ENCODE data around the gene FYN.

FYN gene

DNA sequence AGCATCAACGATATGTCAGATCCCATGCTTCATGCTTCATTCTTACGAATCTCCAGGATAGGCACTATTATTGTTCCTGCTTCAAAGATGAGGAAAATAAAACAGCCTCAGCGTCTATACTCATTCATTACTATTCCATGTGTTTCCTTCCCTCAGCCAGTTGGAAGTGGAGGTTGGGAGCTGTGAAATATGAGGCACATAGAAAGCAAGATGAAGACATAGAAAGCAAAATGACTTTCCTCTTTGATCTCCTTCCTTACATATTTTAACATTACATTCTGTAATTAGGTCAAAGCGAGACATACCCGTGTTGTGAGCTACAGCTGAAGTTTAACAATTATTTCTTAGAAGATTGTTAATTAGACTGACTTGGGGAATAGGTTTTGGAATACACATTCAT, 125.4 kb downstream of the FYN start:
- no peak for DNase-seq (ENCODE audit: low read depth)

DNA sequence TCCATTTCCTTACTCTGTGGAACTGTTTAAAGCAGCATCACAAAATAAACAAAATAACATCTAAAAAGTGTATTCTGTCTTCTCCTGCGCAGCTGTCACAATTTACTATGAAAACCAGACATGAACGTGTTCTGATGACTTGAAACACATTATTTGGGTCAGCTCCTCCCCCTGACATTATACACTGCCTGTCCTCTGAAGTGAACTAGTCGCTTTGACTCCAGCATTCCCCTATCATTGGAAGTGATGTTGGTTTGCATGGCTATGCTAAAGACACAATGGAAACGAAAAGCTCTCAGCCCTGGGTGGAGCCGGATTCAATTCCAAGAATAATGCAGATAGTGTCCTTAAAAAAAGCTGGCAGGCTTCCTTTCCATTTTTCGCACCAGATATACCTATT, 125.9 kb downstream of the FYN start:
- no peak for DNase-seq (ENCODE audit: low read depth)

DNA sequence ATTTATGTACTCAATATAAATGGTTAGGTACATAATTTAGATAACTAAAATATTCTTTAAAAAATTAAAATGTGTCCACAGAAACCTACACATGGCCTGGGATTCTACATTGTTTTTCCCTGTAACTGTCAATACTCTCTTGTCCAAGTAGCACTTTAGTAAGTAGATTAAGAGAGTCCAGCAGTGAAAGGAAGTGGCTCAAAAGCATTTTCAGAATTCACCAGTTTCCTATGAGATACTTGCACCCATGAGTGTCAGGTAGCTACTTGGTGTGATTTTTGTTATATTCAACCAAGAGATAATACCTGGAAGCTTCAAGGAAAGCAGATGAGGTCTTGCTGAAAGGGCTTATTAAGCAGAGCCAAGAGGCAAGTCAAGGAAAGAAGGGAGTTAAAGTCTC, 126.3 kb downstream of the FYN start:
- no peak for DNase-seq (ENCODE audit: low read depth)

DNA sequence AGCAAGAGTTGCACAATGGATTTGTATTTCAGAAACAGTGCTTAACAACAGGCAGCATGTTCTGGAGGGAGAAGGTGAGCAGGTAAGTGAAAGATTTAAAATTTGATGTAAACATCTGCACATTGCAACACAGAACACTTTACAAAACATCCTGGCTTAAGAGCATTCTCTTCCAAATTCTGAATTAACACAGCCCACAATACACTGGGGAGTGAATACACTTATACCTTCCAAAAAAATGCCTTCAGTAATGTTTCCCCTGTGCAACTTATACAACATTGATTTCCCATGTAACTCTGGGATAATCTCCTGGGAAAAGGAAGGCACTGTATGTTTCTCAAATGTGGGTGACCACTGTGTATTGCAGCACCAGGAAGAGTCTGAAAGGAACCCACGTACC, 127.6 kb downstream of the FYN start:
- no peak for DNase-seq (ENCODE audit: low read depth)

DNA sequence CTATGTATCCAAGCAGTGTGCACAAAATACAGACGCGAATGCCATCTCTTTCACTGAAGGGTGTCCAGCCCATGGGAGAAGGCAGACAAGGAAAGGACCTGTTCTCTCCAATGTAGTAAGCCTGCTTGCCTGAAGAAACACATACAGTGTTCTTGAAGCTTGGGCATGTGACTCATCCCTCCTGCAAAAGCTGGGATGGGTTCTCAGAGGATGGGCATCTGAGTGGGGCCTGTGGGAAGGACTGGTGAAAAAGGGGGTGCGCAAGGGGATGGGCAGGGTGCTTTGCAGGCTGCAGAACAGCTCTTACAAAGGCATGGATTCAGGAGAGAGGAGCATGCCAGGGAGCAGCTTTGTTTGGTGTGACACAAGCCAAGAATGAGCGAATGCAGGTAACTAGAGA, 128.1 kb downstream of the FYN start:
- no peak for DNase-seq (ENCODE audit: low read depth)

DNA sequence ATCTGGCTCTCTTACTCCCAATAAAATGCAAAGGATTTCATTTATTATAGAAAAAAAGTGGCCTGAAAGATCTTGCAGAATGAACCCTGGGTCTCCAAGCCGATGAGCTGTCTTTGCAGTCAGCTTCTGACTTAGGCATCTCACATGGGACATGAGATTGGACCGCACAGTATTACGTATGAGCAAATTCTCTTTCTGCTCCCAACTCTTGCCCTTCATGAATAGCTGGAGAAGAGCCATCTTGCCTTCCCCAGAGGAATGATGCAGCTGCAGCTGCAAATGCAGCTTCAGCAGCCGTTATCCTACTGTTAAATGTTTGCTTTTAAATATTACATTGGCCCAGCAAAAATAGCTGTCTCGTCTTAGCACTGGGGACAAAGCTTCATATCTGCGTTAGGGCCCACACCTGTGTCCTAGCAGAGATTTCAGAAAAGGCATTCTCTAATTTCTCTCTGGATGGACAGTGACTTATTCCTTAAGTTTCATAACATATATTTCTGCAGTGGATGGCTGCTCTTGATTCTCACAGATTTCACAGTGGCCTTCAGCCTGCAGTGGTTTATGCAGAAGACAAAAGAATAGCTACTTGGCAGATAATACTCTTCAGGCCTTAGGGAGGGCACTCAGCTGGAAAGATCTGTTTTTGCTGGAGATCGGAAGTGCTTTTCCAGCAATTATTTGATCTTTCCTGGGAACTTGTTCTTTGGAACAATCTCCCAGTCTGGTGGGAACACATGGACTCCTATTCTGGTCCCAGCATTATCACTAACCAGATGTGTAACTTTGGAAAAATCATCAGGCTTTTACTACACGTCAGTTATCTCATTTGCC, 129.2 kb downstream of the FYN start:
- no peak for DNase-seq (ENCODE audit: low read depth)

DNA sequence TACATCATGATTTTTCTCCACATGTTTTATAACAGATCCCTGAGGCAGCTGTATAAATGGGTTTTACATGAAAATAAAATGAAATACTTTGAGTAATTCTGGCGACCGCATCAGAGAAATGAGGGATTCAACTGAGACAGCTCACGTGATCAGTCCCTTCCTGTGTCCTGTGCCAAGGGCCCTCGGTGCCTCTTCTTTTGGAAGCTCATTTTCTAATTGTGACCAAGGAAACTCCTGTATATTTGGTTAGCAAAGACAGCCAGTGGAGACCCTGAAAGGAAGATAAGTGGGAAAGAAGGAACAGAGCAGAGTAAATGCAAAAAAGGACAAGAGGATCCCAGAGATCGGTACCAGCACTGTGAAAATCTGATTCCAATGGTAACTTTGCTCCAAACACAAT, 129.9 kb downstream of the FYN start:
- DNase-seq (ENCODE audit: low read depth) = no peak

DNA sequence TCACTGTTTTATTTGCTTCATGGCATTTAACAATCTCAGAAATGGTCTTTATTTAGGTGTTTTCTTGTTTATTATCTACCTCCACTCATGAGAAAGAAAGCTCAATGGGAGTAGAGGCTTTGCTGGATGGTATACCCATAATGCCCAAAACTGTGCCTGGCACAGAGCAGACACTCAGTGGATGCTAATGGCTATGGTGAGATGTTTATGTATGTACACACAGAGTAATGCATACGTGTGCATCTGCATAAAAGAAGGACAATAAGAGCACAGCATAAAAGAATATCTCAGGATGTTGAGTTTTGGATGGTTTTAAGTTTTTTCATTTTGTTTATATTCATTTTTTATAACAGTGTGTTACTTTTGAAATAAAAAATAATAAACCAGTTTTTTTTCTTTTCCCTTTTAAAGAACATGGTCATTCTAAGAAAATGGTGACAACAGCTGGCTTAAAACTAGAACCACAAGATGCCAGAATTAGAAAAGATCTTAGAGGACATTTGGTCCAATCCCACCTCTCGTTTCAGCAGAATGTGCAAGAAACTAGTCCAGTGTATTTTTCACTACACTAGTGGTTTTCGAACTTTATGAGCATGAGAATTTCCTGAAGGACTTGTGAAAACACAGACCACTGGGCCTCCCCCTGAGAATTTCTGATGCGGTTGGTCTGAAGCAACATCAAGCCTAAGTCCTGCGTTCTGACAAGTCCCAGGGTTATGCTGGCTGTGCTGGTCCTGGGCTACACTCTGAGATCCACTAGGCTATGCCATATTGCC, 131.9 kb downstream of the FYN start:
- no peak for DNase-seq (ENCODE audit: low read depth)

DNA sequence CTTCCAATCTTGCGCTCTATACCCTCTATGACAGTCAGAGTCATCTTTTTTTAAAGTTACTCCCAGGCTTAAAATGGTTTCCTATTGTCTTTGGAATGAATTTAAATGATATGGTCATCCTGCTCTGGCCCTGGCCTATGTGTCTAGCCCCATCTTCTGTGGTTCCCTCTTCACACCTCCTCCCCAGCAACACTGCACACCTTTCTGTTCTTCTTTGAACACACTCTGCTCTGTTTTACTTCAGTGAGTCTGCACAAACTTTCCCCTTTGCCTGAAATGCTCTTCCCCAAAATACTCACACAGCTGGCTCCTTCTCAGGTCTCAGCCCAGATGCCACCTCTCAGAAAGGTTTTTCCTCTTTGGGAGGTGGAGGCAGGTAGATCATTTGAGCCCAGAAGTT, 132.7 kb downstream of the FYN start:
- DNase-seq (ENCODE audit: low read depth) = no peak

DNA sequence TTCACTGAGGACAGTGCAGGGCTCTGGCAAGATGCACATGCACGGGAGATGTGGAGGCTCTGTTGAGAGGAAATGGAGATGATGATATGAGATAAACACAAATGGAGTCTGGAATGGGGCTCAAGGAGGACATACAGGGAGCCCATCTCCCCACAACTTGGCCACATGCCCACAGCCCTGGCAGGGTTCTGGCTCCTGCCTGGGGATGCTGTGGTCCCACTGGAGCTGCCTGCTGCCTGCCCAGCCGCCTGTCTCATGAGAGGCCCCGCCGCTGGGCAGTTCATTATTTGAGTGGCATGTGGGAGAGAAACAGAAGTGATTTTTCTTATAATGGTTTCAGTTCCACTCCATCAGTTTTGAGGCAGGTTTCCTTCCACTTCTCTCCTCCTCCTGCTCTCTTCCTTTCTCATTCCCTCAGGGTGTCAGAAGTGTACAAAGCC, 134.0 kb downstream of the FYN start:
- DNase-seq (ENCODE audit: low read depth) = no peak

DNA sequence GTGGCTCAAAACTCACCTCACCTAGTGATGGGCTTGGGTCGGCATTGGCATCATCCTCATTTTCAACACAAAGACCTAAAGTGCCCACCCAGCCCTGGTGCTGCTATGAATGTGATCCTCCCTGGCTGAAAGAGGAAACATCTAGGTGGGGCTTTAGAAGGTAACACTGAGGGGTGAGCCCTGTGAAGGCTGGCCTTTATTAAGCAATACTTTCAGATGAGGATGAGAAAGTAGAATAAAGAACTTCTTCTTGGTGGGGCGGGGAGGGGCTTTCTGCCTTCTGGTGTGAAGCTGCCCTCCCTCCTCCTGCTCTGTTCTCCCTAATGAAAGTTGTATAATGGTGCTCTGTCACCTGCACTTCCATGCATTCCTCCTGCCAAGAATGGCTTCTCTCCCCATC, 134.6 kb downstream of the FYN start:
- no peak for DNase-seq (ENCODE audit: low read depth)

DNA sequence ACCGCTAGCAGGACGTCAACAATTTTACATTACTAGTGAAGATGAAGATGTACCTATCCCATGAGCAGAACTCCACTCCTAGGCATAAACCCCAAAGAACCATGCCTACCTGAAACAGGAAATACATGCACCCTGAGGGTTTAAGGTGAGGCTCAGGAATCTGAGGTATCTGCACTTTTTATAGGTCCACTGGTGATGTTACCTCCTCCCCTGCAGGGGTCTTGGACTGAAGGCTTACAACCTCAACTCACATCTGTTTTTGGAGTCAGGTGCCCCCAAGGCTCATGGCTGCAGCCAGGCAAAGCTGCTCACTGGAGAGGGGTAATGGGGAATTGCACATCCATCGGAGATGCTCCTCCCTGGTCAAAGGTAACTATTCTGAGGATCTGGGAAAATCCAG, 135.1 kb downstream of the FYN start:
- no peak for DNase-seq (ENCODE audit: low read depth)

DNA sequence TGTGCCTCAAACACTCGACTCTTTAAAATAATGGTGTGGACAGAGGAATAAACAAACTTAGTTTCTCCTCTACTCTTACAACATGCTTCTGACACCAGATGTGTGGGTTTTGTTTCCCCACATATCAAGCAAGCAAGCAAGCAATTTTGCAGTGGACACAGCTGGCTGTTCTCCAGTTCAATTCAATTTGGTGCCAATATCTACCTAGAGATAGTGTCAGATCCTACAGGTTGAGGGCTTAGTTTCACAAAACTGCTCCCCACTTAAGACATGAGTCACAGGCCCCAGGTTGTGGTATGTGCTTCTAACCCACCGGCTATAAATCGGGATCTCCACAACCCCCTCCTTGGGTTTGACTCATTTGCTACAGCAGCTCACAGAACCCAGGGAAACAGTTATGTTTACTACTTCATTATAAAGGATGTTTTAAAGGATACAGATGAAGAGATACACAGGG, 136.2 kb downstream of the FYN start:
- DNase-seq (ENCODE audit: low read depth) = peak; percentile 44

DNA sequence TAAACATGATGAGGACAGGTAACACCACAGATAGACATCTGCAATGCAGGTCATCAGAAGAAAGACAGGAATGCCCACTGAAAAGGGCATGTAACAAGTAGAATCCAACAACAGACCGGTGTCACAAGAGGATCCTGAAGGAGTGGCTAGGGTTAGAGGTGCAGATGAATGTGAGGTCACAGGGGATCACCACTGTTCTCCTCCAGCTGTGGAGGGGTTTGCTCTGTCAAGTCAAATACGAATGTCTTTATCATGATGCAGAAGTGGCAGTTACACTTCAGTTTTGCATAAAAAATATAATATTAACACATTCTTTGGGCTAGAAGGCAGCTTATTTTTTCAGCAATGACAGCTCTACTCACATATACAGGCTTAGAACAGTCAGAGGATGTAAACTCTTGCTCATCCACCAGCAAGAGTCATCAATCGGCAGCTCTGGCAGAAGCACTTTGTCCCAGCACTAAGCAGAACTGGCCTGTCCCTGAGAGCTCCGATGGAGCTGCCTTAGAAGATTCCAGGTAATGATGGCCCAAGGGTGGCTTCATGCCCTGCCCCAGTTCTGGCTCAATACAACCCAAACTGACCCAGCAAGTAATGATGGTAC, 137.1 kb downstream of the FYN start:
- DNase-seq (ENCODE audit: low read depth) = no peak

DNA sequence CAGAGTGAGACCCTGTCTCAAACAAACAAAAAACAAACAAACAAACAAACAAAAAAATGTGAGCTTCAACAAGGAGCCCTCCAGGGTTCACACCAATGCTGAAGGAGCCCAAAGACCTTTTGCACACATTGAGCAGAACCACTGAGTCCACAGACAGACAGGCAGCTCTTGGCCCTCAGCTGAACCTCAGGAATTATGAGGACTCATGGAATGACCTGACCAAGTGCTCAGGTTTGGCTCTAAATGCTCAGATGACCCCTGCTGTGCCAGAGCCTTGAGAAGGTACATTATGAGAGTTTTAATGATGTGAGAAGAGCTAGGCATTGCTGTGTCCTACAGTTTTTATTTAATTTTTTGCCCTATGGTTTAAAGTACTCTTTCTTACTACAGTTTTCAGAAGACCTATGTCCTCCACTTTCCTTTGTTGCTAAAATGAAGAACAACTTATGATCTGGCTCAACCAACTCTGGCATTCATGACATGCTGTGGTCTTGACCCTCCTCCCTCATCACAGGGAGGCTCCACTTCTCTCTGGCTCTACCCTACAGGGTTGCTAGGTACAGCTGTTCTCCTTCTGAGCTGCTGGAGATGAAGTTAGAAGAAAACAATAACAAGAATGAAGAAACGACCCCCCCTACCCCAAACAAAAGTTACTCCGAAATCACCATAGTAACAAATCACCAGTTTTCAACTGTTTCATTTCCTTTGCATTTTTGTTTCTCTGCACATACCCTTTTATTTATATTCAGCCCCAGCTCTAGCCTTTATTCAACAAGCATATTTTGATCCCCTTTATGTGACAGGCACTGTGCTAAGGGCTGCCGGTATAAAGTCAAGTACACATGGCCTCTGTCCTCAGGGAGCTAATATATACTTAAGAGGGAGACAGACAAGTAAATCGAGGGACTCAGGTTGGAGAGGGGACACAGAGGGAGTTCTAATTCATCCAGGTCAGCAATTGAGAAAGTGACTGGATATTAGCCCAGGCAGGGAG, 138.9 kb downstream of the FYN start:
- no peak for DNase-seq (ENCODE audit: low read depth)

DNA sequence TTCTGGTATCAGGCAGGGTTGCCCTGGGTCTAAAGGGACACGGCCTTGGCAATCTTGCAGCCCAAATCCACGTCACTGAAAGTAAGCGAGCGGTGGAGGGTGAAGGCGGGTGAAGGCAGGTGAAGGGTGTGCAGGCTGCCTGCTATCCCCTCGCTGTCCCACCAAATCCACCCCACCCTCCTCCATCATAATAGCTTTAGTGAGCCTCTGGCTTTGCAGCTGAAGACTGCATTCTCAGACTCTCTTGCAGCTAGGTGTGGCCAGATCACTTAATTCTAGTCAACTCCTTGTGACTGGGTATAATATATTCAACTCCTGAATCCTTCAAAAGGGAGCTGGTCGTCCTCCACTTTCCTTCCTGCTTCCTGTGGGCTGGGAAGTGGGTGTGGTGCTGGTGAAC, 140.9 kb downstream of the FYN start:
- DNase-seq (ENCODE audit: low read depth) = no peak

DNA sequence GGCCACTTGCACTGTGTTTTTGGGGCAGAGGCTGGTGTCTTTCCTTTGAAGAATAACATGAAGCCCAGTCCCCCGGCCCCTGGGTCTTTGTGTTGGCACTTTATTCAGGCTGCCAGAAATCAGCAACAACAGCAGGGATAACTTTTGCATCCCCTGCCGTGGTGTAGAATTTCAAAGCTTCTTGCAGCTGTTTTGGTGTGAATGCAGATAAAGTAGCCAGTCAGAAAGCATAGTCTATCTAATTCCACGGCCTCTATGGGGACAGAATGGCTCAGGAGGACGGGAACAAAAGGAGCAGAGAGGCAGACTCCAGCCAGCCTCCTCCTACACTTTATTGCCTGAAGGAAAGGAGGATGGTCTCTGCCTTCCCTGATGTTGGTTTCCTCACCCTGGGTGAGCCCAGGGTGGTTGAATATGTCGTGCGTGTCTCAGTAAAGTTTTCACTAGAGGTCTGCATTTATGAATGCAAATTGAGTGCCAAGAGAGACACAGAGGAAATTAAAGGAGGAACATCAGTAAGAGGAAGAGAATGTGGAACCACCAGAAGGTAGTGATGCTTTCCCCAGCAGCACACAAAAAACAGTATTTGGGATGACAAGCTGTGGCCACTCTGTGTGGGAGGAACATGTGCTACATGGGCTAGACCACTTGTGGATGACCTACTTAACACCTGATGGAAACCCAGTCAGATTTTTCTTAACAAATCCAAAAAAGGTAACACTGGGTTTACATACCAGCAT, 141.6 kb downstream of the FYN start:
- no peak for DNase-seq (ENCODE audit: low read depth)

DNA sequence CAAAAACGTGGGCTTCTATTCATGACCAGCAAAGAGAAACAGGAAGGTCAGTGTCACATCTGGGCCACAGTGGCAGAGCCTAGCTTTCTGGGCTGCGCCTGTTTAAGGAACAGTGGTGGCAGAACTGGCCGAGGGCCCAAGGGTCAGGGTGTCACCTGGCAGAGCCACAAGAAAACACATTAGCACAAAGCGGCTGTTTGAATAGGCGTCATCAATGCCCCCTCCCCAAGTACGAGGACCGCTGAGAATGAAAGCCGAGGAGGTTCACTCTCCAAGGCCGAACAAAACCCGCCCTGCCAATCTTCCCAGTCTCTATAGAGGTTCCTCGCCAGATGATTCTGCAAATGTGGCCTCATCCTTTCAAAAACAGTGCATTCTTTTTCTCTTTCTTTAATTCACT, 142.4 kb downstream of the FYN start:
- no peak for DNase-seq (ENCODE audit: low read depth)

DNA sequence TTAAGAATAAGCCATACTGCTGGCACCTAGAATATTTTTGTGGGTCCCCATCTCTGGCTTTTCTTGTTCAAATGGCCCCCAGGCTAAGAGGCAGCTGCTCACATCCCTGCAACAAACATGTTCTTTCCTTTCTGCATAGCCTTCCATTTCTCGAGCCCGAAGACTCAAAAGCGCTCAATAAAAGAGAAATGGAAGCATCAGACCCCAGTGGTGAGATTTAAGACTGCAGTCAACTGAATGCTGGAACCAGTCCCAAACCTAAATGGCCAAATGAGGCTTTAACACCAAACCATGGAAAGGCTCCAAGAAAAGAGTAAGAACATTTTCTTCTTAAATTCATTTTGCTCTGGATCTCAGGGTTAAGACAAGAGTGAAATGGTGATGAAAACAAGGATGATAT, 145.4 kb downstream of the FYN start:
- DNase-seq (ENCODE audit: low read depth) = no peak

DNA sequence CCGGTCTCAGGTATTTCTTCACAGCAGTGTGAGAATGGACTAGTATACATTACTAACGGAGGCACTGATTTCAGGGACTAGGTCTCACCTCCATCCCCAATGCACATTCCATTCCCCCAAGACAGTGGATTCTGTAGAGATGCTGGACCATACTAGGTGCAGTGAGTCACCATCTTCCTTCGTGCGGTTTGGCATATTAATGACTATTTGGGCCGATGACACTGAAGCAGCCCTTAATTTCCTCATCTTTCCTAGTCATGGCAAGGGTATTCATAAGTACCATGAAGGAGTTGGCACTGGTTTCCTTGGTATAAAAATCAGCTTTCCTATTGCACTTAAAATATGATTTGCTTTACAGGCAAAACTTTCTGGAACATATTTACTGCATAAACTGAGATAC, 146.2 kb downstream of the FYN start:
- DNase-seq (ENCODE audit: low read depth) = no peak

DNA sequence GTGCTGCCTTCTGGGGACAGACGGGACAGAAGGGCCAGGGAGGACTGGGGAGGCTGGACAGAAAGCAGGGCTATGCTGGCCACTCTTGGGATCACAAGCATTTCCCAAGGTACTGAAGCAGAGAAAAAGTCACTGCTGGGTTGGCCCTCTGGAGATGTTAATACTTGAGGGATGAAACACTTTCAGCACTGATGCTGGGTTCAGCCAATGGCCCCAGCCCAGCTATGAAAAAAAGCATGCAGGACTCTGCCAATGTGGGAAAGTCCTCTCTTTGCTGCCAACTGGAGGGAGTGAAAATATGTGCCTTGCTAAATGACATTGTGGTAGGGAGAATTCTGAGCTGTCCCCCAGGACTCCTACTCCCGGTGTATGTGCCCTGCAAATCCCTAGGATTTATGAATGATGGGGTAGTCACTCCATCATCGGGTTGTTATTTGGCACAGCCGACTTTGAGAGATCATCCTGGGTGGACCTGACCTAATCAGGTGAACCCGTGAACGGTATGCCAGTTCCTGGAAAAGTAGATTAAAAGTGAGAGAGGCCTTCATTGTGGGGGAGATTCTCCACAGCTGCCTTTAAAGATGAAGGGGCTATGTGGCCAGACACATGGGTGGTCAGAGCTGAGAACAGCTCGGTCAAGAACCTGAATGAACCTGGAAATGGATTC, 147.7 kb downstream of the FYN start:
- no peak for DNase-seq (ENCODE audit: low read depth)
